22Rv1 (cell line): ENCODE results near the gene TTLL3.

ENCODE experiments used
- CTCF ChIP-seq: fragments of 450-650 bp; IDR thresholded peaks from 2 replicates; pipeline ENCODE4 v1.5.1; 2017; ENCODE audit warnings: mild to moderate bottlenecking
- ZFX ChIP-seq: fragments of 450-650 bp; IDR thresholded peaks from 2 replicates; pipeline ENCODE4 v1.6.1; 2017; ENCODE audit warnings: antibody characterized with exemption, borderline replicate concordance

GRCh38 chr3:9846931-9847488 lies 36.9 kb downstream of the TTLL3 start:
- TF ChIP-seq CTCF (no peak), ZFX (no peak)
